HepG2 (cell line): ENCODE measurements around the gene TBC1D5. TPM values are rescaled to one million over a fixed set of nuclear protein-coding genes. Genes with fewer than 3 reads are reported as not detected.

Source experiments
- ATAC-seq: fragments of 200-7000 bp; cut with Tn5 transposase; 3 replicates; pipeline ENCODE4 v1.9.1; 2020; ENCODE audit warnings: mild to moderate bottlenecking, moderate library complexity
- BruUV-seq: library from RNA; stranded (reverse); fragments of 400-500 nt; replicated peaks from 2 replicates; lab custom pipeline; 2021; lab: Mats Ljungman, UMichigan
- CTCF ChIA-PET: fragments of 300-600 bp; formaldehyde crosslinking; extraction: SDS; loops from one replicate; lab custom pipeline; 2021; ENCODE audit warnings: low total read pairs, inconsistent platforms, low intra/inter-chr PET ratio; lab: Yijun Ruan, JAX
- POLR2A ChIA-PET: fragments of 350-600 bp; sonication (Branson Sonifier 250); formaldehyde crosslinking; loops from one replicate; lab custom pipeline; 2020; ENCODE audit warnings: antibody characterized with exemption, inconsistent platforms; lab: Yijun Ruan, JAX
- DNase-seq: peaks from one replicate; pipeline ENCODE4 v3.0.0-alpha.2; 2015; ENCODE audit warnings: low spot score
- FAIRE-seq: peaks from 3 replicates; lab custom pipeline; 2011; peaks lifted over from hg19 to GRCh38; lab: Jason Lieb, UNC
- H2AFZ ChIP-seq: one replicate; pipeline ENCODE4 v1.6.1; 2011; ENCODE audit warnings: low read length, inconsistent platforms
- H3K27ac ChIP-seq: fragments of 300-600 bp; 3 replicates; pipeline ENCODE4 v1.8.0; 2011; ENCODE audit warnings: mixed run types, mild to moderate bottlenecking, mixed read lengths, low read length, inconsistent platforms; ENCODE audit not compliant: insufficient read depth; ENCODE audit errors: extremely low read length
- H3K27me3 ChIP-seq, 2 experiments: fragments of 200-600 bp in 1 of 2; 2 replicates in 1 of 2; 3 replicates in 1 of 2; pipeline versions ENCODE4 v1.6.0 to v1.8.0; 2011; ENCODE audit warnings: low read length in 2 of 2, mild to moderate bottlenecking in 2 of 2, moderate library complexity in 2 of 2, inconsistent platforms in 1 of 2; ENCODE audit not compliant: insufficient read depth in 2 of 2, control insufficient read depth in 1 of 2
- H3K36me3 ChIP-seq, 2 experiments: fragments of 200-600 bp in 1 of 2; replicated peaks in 1 of 2; 2 replicates in 1 of 2; 3 replicates in 1 of 2; pipeline versions ENCODE4 v1.5.1 to v1.8.0; 2011; ENCODE audit warnings: low read length in 2 of 2, inconsistent platforms in 1 of 2; ENCODE audit not compliant: insufficient read depth in 2 of 2, control insufficient read depth in 1 of 2
- H3K4me1 ChIP-seq: 2 replicates; pipeline ENCODE4 v1.5.1; 2012; ENCODE audit warnings: low read length, inconsistent platforms; ENCODE audit not compliant: insufficient read depth
- H3K4me2 ChIP-seq: 2 replicates; pipeline ENCODE4 v1.6.0; 2011; ENCODE audit warnings: low read depth, low read length, inconsistent platforms
- H3K4me3 ChIP-seq, 3 experiments: fragments of 200-600 bp in 1 of 3; sonication (generic), shearing (Covaris generic) in 1 of 3; replicated peaks in 1 of 3; 2 replicates each; pipeline ENCODE4 v1.5.1; 2011 to 2016; ENCODE audit warnings: low read length in 3 of 3, inconsistent platforms in 2 of 3, low read depth in 2 of 3, mild to moderate bottlenecking in 2 of 3, control low read depth in 1 of 3, mixed read lengths in 1 of 3; ENCODE audit not compliant: insufficient read depth in 1 of 3
- H3K79me2 ChIP-seq: one replicate; pipeline ENCODE4 v1.6.1; 2011; ENCODE audit warnings: low read length, inconsistent platforms; ENCODE audit not compliant: insufficient read depth
- H3K9ac ChIP-seq: 2 replicates; pipeline ENCODE4 v1.6.0; 2011; ENCODE audit warnings: mild to moderate bottlenecking, low read depth, low read length, inconsistent platforms; ENCODE audit not compliant: insufficient read depth
- H3K9me3 ChIP-seq: 2 replicates; pipeline ENCODE4 v1.5.1; 2012; ENCODE audit warnings: mild to moderate bottlenecking, low read length
- H4K20me1 ChIP-seq: 2 replicates; pipeline ENCODE4 v1.6.0; 2011; ENCODE audit warnings: inconsistent platforms, mild to moderate bottlenecking, low read length, moderate library complexity; ENCODE audit not compliant: insufficient read depth
- CREBL2 ChIP-seq: sonication (generic); formaldehyde crosslinking; IDR thresholded peaks from 2 replicates; pipeline ENCODE4 v1.8.1; 2023; ENCODE audit warnings: missing genetic modification reagents, mild to moderate bottlenecking, borderline replicate concordance
- DRAP1 ChIP-seq: IDR thresholded peaks from 2 replicates; pipeline ENCODE4 v1.6.1; 2016; ENCODE audit warnings: missing genetic modification reagents, missing compliant biosample characterization
- HDAC6 ChIP-seq: fragments of 200-600 bp; sonication (generic); IDR thresholded peaks from 2 replicates; pipeline ENCODE4 v1.7.0; 2017; ENCODE audit warnings: mild to moderate bottlenecking, antibody characterized with exemption, low read length, low read depth
- JUNB ChIP-seq: sonication (generic); formaldehyde crosslinking; IDR thresholded peaks from 2 replicates; pipeline ENCODE4 v1.8.0; 2022; ENCODE audit warnings: missing genetic modification reagents, mild to moderate bottlenecking, borderline replicate concordance
- KDM6A ChIP-seq: IDR thresholded peaks from 2 replicates; pipeline ENCODE4 v1.6.1; 2016; ENCODE audit warnings: low read depth
- KLF12 ChIP-seq: sonication (generic); formaldehyde crosslinking; IDR thresholded peaks from 2 replicates; pipeline ENCODE4 v1.4.0; 2020; ENCODE audit warnings: missing genetic modification reagents, borderline replicate concordance
- MNT ChIP-seq: fragments of 450-650 bp; IDR thresholded peaks from 2 replicates; pipeline ENCODE4 v1.6.1; 2016
- RBAK ChIP-seq: sonication (generic); formaldehyde crosslinking; IDR thresholded peaks from 2 replicates; pipeline ENCODE4 v1.5.1; 2020; ENCODE audit warnings: mild to moderate bottlenecking, missing genetic modification reagents
- ZFP62 ChIP-seq: sonication (generic); formaldehyde crosslinking; IDR thresholded peaks from 2 replicates; pipeline ENCODE4 v1.4.0; 2020; ENCODE audit warnings: missing genetic modification reagents
- WGBS: methylation state at CpG from one replicate; pipeline ENCODE4 v1.1.6; 2017; ENCODE audit warnings: low lambda C conversion rate; 5-methylcytosine and 5-hydroxymethylcytosine counted together
- in situ Hi-C: cut with HindIII; loops from 2 replicates; pipeline ENCODE4 v1.10.0; 2017; ENCODE audit warnings: low pct_unique_long_range_greater_than_20kb; ENCODE audit not compliant: extremely low pct_ligation_motif_present
- intact Hi-C: fragments of 100-400 bp; cut with micrococcal nuclease; formaldehyde crosslinking; loops from one replicate; pipeline ENCODE4 v1.10.0; 2022; ENCODE audit not compliant: unreplicated experiment
- polyA plus RNA-seq, 8 experiments: library from polyadenylated mRNA; depleted of rRNA in 3 of 8; stranded (reverse) in 7 of 8; unstranded in 1 of 8; fragments of >200 nt; fragmentation: Illumina TruSeq in 4 of 8; extraction: Trizol in 4 of 8; gene quantifications; 2 replicates each; pipeline versions ENCODE4 v1.2.1 to v1.2.3, GENCODE V29; 2011 to 2016; ENCODE audit warnings: low read depth in 4 of 8, missing spikeins in 1 of 8, mixed read lengths in 1 of 8; ENCODE audit not compliant: insufficient read depth in 1 of 8
- total RNA-seq, 5 experiments: library from RNA; depleted of rRNA; stranded (reverse); fragments of >200 nt; fragmentation: Illumina TruSeq; extraction: Trizol; gene quantifications; 2 replicates each; pipeline ENCODE4 v1.2.3, GENCODE V29; 2016; ENCODE audit warnings: low read depth in 1 of 5

Gene TBC1D5
- total and polyA plus RNA-seq, 2 of the 13 experiments (the other 11 are each of a cell fraction or from before 2014, with no cell fraction given) = 19.2 to 33.3 TPM

- TF ChIP-seq JUNB (CRISPR knock-in tag) = no peak
- TF ChIP-seq CREBL2 (CRISPR knock-in tag) = no peak
- no peak for TF ChIP-seq KLF12
- TF ChIP-seq DRAP1 (CRISPR knock-in tag) = no peak
- TF ChIP-seq HDAC6 = no peak
- TF ChIP-seq, all 625 proteins: peak for 0
Observed at GRCh38 chr3:17142516-17142915, 599.9 kb downstream of the TBC1D5 start (continued).

GRCh38 chr3:17141699-17142098 is 600.7 kb downstream of the TBC1D5 start:
- in situ Hi-C loops (no loop called here), intact Hi-C loops (no loop called here)
- Histone ChIP-seq H3K27ac (no peak overlapping the region), H4K20me1 (no peaks in the 10 kb centered on the region), H3K9ac (no peak overlapping the region), H3K36me3 (no peaks in the 10 kb centered on the region), H3K27me3 (peaks cover 1 to 36% of the 10 kb centered on the region in 2 experiments; a peak in 2 of 5 replicates), H2AFZ (no peak overlapping the region), H3K4me3 (no peak overlapping the region), H3K4me2 (no peak overlapping the region), H3K79me2 (no peaks in the 10 kb centered on the region), H3K4me1 (no peaks in the 10 kb centered on the region), H3K9me3 (no peaks in the 10 kb centered on the region)
- DNase-seq = no peak
- BruUV-seq = no TSS peak
- TF ChIP-seq KDM6A (CRISPR knock-in tag) (no peak), RBAK (CRISPR knock-in tag) (no peak), ZFP62 (no peak), MNT (peak; percentile 83)
- no peak for FAIRE-seq
- ChIA-PET POLR2A (no interaction called here), CTCF (no interaction called here)
- 85% methylated on average over 2 of the region's 4 CpGs for WGBS
- ATAC-seq = no peak
